IPS-20b (cell line): ENCODE results near the gene SLC22A7.
"Not testable (repeated sequence)": the region's sequence is repeated elsewhere in the genome, so short reads cannot be mapped to it uniquely, and the experiment has no call there.

Source experiments
- H3K27ac ChIP-seq: one replicate; pipeline ENCODE4 v1.5.1; 2013; ENCODE audit warnings: low read length
- H3K27me3 ChIP-seq: 2 replicates; pipeline ENCODE4 v1.6.1; 2013; ENCODE audit warnings: mild to moderate bottlenecking, low read length, inconsistent platforms; ENCODE audit not compliant: insufficient read depth
- H3K36me3 ChIP-seq: 2 replicates; pipeline ENCODE4 v1.6.1; 2013; ENCODE audit warnings: low read depth, mild to moderate bottlenecking, inconsistent platforms, low read length, moderate library complexity; ENCODE audit not compliant: insufficient read depth
- H3K4me1 ChIP-seq: 2 replicates; pipeline ENCODE4 v1.6.1; 2013; ENCODE audit warnings: mild to moderate bottlenecking, control low read depth, inconsistent platforms, low read length, moderate library complexity; ENCODE audit not compliant: insufficient read depth
- H3K4me3 ChIP-seq: 2 replicates; pipeline ENCODE4 v1.5.1; 2013; ENCODE audit warnings: mild to moderate bottlenecking, low read length, inconsistent platforms
- H3K9ac ChIP-seq: 2 replicates; pipeline ENCODE4 v1.6.1; 2013; ENCODE audit warnings: low read depth, mild to moderate bottlenecking, inconsistent platforms, low read length, moderate library complexity
- H3K9me3 ChIP-seq: 2 replicates; pipeline ENCODE4 v1.6.1; 2013; ENCODE audit warnings: mild to moderate bottlenecking, low read depth, low read length, inconsistent platforms; ENCODE audit not compliant: insufficient read depth

The SLC22A7 gene

DNA sequence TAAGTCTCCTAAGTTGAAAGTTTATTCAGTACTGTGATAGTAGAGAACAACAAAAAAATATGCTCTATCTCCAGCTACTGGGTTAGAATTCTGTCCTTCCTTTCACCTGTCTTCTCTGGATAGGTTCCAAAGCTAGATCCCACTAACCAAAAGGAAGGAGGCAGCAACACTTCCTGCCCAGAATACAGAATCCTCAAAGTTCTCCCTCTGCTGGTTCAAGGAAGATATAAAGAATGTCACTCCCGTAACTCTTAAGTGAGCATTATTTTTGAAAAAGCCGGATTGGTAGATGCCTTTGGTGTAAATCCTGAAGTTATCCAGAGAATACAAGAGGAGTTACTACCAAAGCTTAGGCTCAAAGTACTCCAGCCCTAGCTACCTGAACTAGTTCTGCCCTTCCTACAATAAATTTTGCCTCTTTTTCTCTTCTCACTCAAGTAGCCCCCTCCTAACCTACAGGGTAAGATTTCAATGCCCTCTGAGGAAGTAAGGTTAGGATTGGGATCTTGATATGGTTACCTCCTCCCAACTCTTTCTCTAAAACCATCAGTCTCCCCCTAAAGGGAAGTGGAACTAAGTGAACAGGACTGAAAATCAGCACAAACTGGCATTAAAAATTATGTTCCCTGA lies 36.5 kb downstream of the SLC22A7 start:
- Histone ChIP-seq H3K27ac (no peak overlapping the region), H3K9me3 (no peaks in the 10 kb centered on the region), H3K4me1 (peaks cover 4% of the 10 kb centered on the region; the same call in 1 of the 2 replicates), H3K27me3 (no peaks in the 10 kb centered on the region), H3K36me3 (peaks cover 24% of the 10 kb centered on the region), H3K9ac (no peak overlapping the region), H3K4me3 (no peak overlapping the region)

DNA sequence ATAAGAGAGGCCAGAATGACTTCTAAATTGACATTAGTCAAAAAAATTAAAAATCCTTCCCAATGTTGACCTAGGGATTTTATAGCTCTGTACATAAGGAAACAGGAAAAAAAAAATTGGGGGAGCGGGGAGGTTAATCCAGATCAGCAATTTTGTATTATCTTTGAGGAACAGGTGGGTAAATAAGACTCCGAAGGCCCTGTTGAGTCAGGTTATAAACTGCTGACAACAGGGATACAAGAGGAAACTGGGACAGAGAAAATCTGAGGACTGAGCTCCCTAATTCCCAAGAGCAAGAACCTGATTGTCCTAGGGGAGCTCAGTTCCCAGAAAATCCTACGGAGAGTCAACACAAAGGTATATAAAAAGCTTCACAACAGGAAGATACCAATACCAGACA lies 37.4 kb downstream of the SLC22A7 start:
- Histone ChIP-seq H3K9me3 (no peaks in the 10 kb centered on the region), H3K4me3 (no peak overlapping the region), H3K27ac (no peak overlapping the region), H3K27me3 (no peaks in the 10 kb centered on the region), H3K4me1 (peaks cover 4% of the 10 kb centered on the region; the same call in 1 of the 2 replicates), H3K9ac (no peak overlapping the region), H3K36me3 (peaks cover 33% of the 10 kb centered on the region)

DNA sequence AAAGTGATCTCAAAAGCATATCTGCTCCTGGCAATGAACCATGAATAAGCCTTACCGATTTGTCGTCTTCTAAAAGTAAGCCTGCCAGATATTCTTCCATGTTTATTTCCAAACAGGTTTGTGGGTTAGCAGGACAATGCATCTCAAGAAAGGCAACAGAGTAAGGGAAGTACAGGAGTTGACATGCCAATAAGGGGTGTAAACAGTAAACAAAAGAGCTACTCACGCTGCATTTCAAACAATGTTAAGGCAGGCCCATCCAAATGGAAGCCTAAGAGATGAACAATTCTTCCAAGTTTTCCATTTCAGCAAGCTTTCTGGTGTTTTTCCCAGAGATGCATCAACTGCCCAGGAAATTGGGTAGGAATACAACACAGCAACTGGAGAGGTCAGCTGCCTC lies 38.3 kb downstream of the SLC22A7 start:
- Histone ChIP-seq H3K27me3 (no peaks in the 10 kb centered on the region), H3K36me3 (peaks cover 39% of the 10 kb centered on the region), H3K4me1 (peaks cover 4% of the 10 kb centered on the region; the same call in 1 of the 2 replicates), H3K9me3 (no peaks in the 10 kb centered on the region), H3K27ac (no peak overlapping the region), H3K4me3 (no peak overlapping the region), H3K9ac (no peak overlapping the region)

DNA sequence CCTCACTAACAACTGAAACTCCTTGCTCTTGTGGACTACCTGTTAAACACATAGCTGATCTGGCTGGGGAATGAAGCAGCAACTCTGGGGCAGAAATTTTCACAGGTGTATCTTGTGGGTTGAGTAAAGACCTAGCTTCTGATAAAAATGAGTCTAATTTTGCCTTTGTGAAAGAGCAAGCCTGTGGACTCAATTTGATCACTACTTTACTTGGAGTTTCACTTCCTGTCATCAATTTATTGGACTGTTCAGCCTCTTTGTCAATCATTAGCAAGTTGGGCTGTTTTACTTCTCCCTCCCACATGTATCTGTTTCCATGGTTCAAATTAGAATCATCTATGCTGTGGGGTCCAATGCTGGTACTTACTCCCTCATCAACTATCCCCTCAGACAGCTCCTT lies 40.2 kb downstream of the SLC22A7 start:
- Histone ChIP-seq H3K4me3 (no peak overlapping the region), H3K9me3 (no peaks in the 10 kb centered on the region), H3K9ac (no peak overlapping the region), H3K27me3 (no peaks in the 10 kb centered on the region), H3K4me1 (peaks cover 4% of the 10 kb centered on the region; the same call in 1 of the 2 replicates), H3K36me3 (peaks cover 57% of the 10 kb centered on the region), H3K27ac (no peak overlapping the region)

DNA sequence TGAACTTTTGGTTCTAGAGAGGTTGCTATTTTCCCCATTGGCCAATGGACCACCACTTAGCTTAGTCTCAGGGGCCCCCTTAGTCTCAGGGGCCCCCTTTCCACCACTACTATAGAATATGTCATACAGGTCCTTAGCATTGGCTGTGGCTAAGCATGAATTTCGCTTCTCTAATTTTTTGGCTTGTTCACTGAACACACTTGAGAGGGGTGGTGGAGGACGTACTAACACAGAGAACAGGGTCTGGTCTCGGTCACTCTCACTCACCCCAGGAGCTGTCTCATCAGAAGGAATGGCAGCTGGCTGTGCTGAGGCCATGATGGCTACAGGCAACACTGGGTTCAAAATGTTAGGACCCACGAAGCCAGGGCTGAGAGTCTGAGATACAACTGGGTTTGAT lies 41.1 kb downstream of the SLC22A7 start:
- no peak overlapping the region for H3K27ac ChIP-seq
- H3K36me3 ChIP-seq: peaks cover 60% of the 10 kb centered on the region
- no peaks in the 10 kb centered on the region for H3K27me3 ChIP-seq
- peaks cover 4% of the 10 kb centered on the region; the same call in 1 of the 2 replicates for H3K4me1 ChIP-seq
- no peaks in the 10 kb centered on the region for H3K9me3 ChIP-seq
- no peak overlapping the region for H3K4me3 ChIP-seq
- H3K9ac ChIP-seq: no peak overlapping the region

DNA sequence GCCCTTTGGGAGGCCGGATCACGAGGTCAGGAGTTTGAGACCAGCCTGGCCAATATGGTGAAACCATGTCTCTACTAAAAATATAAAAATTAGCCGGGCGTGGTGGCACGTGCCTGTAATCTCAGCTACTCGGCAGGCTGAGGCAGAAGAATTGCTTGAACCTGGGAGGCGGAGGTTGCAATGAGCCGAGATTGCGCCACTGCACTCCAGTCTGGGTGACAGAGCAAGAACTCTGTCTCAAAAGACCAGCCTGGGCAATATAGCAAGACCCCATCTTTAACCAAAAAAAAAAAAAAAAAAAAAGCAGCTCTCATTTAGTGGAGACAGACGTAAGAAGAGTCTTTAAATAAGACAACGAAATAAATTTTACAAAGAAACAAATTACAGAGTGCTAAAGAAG lies 48.2 kb downstream of the SLC22A7 start:
- H3K9ac ChIP-seq, H3K4me1 ChIP-seq, H3K4me3 ChIP-seq, H3K27ac ChIP-seq, H3K9me3 ChIP-seq, H3K27me3 ChIP-seq: not testable (repeated sequence)
- H3K36me3 ChIP-seq: peaks cover 52% of the 10 kb centered on the region

DNA sequence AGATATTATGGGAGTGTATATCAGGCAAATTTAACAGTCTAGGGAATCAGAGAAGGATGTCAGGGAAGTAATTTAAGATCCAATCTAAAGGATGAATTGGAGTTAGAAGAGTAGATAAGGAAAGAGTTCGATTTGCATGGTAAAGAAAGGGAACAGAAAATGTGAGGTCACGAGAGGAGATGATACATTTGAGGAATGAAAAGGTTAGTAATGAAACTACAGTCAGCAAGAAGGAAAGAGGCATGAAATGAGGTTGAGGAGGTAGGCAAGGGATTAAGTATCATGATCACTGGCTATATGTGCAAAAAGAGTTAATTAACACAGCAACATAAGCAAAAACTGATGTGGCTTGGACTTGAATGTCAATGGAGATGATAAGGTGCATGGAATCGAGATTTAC lies 49.0 kb downstream of the SLC22A7 start:
- Histone ChIP-seq H3K36me3 (peaks cover 46% of the 10 kb centered on the region), H3K27me3 (no peaks in the 10 kb centered on the region), H3K4me3 (no peak overlapping the region), H3K4me1 (no peaks in the 10 kb centered on the region), H3K9ac (no peak overlapping the region), H3K27ac (no peak overlapping the region), H3K9me3 (no peaks in the 10 kb centered on the region)

DNA sequence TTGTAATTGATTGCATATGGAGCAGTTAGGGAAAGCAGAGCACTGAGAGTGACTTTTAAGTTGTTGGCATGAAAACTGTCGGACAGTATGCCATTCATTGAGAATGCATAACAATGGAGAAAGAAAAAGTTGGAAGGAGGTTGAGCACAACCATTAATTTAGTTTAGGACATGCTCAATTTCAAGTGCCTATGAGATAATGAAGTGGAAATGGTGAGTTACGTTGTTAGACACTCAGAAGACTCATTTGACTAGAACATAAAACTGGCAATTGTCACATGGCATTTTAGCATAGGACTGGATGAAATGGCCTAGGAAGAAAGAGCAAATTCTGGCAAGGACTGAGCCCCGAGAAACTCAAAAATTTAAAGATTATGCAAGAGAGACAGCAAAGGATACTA lies 49.4 kb downstream of the SLC22A7 start:
- H3K9me3 ChIP-seq: no peaks in the 10 kb centered on the region
- no peaks in the 10 kb centered on the region for H3K4me1 ChIP-seq
- H3K4me3 ChIP-seq: no peak overlapping the region
- peaks cover 42% of the 10 kb centered on the region for H3K36me3 ChIP-seq
- no peaks in the 10 kb centered on the region for H3K27me3 ChIP-seq
- H3K27ac ChIP-seq: no peak overlapping the region
- no peak overlapping the region for H3K9ac ChIP-seq

DNA sequence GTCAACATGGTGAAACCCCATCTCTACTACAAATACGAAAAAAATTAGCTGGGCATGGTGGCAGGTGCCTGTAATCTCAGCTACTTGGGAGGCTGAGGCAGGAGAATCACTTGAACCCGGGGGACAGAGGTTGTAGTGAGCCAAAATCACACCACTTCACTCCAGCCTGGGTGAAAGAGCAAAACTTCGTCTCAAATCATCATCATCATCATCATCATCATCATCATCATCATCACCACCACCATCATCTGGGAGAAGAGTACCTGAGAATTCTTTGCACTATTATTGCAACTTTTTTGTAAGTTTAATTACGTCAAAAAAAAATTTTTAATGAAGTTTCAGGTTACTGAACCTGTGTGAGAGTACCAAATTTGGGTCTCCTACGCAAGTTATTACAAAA lies 53.9 kb downstream of the SLC22A7 start:
- not testable (repeated sequence) for H3K4me1 ChIP-seq, H3K4me3 ChIP-seq, H3K9me3 ChIP-seq, H3K9ac ChIP-seq, H3K27me3 ChIP-seq, H3K27ac ChIP-seq
- peaks cover 45% of the 10 kb centered on the region for H3K36me3 ChIP-seq
